GM19468 (cell line): Measurements from ENCODE around the gene TCF25.
"Not testable (repeated sequence)": the region's sequence is repeated elsewhere in the genome, so short reads cannot be mapped to it uniquely, and the experiment has no call there.

Experiments
- ATAC-seq: cut with Tn5 transposase; IDR thresholded peaks from one replicate; pipeline ENCODE4 v1.9.1; 2021; ENCODE audit warnings: mild to moderate bottlenecking, moderate library complexity, moderate number of reproducible peaks; ENCODE audit not compliant: unreplicated experiment; ENCODE audit errors: extremely low read depth

The TCF25 gene, protein sequence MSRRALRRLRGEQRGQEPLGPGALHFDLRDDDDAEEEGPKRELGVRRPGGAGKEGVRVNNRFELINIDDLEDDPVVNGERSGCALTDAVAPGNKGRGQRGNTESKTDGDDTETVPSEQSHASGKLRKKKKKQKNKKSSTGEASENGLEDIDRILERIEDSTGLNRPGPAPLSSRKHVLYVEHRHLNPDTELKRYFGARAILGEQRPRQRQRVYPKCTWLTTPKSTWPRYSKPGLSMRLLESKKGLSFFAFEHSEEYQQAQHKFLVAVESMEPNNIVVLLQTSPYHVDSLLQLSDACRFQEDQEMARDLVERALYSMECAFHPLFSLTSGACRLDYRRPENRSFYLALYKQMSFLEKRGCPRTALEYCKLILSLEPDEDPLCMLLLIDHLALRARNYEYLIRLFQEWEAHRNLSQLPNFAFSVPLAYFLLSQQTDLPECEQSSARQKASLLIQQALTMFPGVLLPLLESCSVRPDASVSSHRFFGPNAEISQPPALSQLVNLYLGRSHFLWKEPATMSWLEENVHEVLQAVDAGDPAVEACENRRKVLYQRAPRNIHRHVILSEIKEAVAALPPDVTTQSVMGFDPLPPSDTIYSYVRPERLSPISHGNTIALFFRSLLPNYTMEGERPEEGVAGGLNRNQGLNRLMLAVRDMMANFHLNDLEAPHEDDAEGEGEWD

DNA sequence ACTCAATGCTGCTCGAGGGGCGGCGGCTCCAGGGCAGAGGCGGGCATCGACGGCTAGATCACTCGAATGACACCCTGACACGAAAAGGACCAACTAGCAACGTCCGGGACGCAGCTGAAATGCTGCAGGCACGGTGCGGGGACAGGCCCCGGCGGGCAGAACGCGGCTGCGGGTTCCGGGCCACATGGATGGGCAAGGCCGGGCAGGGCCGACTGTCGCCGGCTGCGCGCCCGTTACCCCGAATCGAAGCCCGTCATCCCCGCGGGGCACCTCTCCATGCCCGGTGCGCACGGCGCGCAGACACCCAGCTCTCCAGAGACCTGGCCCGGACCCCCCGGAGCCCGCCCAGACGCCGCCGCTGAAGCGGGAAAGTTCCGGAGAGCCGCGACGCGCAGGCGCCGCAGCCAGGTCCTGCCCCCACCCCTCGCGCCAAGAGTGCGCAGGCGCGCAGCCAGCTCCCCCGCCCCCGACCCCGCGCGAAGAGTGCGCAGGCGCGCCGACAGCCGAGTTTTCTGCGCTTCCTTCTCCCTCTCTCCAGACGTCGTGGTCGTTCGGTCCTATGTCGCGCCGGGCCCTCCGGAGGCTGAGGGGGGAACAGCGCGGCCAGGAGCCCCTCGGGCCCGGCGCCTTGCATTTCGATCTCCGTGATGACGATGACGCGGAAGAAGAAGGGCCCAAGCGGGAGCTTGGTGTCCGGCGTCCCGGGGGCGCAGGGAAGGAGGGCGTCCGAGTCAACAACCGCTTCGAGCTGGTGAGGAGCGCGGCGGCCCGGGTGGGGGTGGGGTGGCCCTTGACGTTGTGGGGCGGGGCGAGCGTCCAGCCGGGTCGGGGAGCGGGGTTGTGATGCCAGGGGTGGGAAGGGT is at the start of gene TCF25:
Gene TCF25 (plus strand): TSS at position 484 of the 863 bp plus-strand sequence. CDS start 76 bp downstream, at position 560.
- no peak for ATAC-seq

DNA sequence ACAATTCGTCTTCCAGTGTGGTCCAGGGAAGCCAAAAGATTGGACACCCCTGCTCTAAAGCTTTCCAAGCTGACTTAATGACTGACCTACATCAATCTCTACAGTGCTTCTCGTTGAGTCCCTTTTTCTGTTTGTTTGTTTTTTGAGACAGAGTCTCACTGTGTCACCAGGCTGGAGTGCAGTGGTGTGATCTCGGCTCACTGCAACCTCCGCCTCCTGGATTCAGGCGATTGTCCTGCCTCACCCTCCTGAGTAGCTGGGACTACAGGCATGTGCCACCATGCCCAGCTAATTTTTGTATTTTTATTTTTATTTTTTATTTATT is 49.6 kb upstream of the TCF25 start:
- not testable (repeated sequence) for ATAC-seq

DNA sequence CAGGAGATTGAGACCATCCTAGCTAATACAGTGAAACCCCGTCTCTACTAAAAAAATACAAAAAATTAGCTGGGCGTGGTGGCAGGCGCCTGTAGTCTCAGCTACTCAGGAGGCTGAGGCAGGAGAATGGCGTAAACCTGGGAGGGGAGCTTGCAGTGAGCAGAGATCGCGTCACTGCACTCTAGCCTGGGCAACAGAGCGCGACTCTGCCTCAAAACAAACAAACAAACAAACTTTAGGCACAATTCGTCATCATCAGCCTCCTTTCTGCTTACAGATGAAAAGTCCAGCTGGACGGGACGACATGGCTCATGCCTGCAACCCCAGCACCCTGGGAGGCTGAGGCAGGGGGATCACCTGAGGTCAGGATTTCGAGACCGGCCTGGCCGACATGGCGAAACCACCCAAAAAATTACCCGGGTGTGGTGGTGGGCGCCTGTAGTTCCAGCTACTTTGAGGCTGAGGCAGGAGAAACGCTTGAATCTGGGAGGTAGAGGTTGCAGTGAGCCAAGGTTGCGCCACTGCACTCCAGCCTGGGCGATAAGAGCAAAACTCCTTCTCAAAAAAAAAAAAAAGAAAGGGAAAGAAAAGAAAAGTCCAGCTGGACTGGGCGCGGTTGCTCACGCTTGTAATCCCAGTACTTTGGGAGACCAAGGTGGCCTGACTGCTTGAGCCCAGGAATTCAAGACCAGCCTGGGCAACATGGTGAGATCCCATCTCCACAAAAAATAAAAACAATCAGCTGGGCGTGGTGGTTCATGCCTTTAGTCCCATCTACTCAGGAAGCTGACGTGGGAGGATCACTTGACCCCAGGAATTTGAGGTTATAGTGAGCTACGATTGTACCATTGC is 46.6 kb upstream of the TCF25 start:
- no peak for ATAC-seq

DNA sequence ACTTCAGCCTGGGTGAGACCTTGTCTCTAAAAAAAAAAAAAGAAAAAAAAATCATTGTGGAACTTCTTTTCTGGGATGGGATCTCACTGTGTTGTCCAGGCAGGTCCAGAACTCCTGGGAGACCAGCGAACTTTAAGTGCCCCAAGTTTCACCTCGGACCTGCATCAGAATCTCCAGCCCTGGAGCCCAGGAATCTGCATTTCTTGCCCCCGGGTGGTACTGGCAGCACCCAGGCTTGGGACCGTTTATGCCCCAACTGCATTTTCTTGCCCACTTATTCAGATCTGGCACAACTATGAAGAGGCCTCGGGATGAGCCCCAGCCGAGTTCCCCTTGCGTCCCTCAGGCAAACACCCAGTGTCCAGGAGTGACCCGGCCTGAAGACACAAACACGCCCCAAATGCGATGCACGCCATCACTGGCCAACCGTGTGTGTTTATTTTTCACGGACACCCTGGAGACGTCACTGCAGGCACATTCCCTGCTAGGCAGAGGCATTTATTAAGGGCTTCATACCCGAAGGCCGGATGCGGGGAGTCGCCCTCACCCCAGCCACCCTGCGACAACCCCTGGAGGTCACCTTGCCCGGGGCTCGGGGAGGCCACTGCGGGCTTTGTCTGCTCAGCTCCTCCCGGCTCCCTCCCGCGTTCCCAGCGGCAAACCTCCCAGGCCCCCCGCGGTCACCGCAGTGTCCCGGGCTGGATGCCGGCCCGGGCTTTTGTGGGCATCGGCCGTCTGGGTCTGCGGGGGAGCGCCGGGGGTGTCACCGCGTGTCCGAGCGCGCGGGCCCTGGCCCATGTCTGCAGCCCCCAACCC is 45.8 kb upstream of the TCF25 start:
- no peak for ATAC-seq

DNA sequence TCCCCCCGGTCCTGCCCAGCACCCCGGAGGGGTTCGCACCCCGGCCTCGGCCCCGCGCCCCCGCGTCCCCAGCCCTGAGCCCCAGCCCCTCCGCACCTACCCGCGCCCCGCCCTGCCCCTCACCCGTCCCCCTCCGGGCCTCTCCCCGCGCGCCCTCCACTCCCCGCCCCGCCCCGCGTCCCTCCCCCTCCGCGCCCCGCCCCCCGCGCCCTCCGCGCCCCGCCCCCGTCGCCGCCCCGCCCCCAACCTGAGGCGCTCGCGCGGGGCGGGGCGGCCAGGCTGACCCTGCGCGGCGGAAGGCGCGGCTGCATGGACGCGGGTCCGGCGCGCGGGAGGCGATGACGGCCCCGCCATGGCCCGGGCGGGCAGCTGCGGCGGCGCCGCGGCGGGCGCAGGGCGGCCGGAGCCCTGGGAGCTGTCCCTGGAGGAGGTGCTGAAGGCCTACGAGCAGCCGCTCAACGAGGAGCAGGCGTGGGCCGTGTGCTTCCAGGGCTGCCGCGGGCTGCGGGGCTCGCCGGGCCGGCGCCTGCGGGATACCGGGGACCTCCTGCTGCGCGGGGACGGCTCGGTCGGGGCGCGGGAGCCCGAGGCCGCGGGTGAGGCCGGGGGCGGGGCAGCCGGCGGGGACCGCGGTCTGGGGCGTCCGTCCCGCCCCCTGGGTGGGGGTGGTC is 45.1 kb upstream of the TCF25 start, which contains the start of gene SPIRE2:
Gene SPIRE2 (plus strand): TSS at position 277 of the 671 bp plus-strand sequence. CDS start 76 bp downstream, at position 353.
- no peak for ATAC-seq

DNA sequence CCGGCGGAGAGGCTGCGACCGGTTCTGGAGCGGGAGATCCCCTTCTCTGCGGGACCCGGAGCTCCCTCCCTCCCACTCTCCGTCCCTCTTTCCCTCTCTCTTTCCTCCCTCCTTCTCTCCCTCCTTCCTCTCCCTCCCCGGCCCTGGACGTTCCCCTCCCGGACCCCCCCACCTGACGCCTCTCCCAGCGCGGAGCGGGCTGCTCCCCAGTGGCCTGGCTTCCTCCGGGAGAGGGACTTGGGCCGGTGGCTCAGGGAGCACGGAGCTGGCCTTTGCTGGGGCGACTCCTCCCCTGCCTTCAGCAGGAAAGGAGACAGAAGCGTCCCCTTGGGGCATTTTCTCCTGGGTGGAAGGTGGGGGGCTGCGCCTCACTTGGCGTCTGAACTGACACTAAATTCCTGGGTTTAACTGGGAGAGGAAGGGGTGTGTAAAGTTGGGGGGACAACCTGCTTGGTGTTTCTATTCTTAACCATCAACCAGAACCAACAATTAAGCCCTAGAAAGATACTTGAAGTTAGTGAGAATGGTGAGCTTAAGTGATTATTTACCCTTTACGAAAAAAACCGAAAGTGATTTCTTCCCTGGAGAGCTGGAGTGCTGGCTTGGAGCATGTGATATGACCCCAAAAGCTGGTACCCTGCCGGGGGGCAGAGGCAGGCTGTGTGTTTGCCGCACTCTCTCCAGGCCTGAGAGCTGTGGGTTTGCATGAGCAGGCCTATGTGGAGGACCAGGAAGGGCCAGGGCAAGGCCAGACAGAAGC is 44.3 kb upstream of the TCF25 start:
- ATAC-seq: no peak

DNA sequence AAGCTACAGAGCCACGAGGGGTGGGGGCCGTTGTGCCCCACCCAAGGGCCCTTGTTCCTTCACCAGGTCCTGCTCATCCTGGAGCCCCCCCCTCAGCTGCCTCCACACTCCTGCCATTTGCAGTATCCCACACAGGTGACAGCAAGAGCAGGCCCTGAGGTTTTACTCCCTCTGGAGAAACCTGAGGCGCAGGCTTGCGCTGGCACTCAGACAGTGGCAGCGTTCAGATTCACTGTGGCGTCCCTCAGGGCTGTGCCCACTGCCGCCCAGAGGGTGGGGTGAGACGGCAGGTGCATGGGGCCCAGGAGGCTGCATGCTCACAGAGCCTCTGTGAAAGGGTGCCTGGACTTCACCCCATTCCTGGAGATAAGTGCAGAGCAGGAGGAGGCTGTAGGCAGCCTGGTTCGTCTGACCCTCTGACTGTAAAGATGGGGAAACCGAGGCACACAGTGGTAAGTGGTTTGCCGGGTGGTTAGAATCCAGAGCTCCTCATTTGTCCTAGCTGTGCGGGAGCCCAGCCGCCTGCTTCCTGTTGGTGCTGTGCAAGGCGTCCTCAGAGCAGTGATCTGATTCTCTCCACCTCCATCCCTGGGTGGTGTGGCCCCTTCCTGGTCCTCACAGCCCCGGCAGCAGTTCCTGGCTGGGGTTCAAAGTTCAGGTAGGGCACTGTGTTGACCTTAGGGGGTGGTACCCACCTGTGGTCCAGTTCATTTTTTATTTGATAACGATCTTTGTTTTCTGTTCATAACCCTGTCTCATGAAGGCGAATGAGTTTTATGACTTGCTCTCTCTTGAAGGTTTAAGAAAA is 43.6 kb upstream of the TCF25 start:
- ATAC-seq: no peak

DNA sequence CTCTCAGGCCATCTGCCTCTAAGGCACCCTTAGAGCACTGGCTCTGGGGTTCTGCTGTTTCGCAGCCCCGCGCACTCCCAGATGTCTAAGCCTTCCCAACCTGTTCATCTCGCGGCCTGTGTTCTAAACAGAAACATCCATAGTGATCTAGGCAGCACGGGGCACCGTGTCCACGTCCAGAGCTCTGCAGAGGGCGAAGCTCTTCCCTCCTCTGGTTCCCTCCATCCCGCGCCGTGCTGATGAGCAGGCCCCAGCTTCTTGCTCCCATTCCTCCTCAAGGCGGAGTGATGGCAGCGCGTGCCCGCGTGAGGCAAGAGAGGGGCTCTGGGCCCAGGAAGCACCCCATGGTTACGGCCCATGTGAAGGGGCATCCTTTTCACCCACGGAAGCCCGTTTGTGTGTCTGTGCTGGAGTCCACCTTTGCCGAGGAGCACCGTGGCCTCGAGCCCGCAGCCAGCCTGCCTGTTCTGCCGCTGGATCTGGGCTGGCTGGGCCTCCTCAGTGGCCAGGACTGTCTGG is 41.5 kb upstream of the TCF25 start:
- no peak for ATAC-seq

DNA sequence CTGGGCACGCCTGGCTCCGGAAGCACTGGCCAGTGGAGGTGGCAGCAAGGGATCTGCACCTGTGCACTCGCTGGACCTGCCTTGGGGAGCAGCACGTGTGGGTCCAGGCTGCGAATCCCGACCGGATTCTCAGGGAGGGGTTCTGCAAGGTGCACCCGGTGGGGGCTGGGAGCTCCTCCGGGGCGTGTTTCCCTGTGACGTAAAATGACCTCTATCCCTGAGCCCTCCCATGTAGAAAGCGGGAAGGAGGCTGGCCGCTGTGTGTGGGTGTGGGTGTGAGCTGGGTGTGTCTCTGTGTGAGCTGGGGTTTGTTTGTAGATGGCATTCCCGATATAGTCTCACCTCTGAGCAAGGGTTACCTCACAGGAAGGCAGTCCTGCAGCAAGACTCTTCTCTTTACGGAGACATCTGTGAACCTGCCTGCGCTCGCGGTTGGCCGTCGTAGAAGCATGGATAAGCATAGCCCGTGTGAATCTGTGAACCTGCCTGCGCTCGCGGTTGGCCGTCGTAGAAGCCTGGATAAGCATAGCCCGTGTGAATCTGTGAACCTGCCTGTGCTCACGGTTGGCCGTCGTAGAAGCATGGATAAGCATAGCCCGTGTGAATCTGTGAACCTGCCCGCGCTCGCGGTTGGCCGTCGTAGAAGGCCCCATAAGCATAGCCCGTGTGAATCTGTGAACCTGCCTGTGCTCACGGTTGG is 39.6 kb upstream of the TCF25 start:
- ATAC-seq: not testable (repeated sequence)

DNA sequence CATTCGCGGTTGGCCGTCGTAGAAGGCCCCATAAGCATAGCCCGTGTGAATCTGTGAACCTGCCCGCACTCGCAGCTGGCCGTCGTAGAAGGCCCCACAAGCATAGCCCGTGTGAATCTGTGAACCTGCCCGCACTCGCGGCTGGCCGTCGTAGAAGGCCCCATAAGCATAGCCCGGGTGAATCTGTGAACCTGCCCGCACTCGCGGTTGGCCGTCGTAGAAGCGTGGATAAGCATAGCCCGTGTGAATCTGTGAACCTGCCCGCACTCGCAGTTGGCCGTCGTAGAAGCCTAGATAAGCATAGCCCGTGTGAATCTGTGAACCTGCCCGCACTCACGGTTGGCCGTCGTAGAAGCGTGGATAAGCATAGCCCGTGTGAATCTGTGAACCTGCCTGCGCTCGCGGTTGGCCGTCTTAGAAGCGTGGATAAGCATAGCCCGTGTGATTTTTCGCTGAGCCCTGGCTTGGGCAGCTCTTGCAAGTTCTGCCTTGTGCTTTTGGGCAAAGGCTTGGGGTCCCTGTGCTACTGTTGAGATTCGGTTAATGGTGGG is 38.5 kb upstream of the TCF25 start:
- ATAC-seq: not testable (repeated sequence)

DNA sequence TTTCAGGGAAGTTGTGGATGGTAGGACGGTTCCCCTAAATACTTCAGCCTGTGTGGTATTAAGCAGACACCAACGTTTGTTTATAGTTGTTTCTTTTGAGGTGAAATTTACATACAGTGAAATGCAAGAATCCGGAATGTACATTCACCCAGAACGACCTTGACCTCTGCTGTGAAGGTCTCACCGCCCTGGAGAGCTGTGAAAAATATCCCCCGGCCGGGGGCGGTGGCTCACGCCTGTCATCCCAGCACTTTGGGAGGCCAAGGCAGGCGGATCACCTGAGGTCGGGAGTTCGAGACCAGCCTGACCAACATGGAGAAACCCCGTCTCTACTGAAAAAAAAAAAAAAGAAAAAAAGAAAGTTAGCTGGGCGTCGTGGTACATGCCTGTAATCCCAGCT is 36.9 kb upstream of the TCF25 start:
- not testable (repeated sequence) for ATAC-seq

DNA sequence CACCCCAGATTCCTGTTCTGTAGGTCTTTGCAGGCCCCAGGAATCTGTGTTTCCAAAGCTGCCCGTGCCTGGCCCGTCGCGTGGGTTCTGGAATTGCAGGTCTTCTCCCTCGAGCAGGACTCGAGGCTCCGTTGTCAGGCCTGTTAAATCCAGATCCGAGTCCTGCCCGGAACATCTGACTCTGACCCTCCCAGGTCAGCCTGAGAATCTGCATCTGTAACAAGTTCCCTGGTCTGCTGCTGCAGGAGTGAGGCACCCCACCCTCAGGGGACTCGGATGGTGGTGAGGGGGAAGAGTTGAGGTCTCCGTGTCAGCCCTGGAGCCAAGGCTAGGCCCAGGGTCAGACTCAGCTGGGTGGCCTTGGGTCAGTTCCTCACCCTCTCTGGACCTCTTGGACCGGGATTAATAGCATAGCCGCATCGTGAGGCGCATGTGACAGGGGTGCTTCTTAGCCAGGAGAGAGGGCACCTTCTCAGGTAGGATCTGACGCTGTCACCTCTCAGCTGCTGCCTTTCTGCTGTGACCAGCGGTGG is 36.3 kb upstream of the TCF25 start:
- ATAC-seq: no peak

DNA sequence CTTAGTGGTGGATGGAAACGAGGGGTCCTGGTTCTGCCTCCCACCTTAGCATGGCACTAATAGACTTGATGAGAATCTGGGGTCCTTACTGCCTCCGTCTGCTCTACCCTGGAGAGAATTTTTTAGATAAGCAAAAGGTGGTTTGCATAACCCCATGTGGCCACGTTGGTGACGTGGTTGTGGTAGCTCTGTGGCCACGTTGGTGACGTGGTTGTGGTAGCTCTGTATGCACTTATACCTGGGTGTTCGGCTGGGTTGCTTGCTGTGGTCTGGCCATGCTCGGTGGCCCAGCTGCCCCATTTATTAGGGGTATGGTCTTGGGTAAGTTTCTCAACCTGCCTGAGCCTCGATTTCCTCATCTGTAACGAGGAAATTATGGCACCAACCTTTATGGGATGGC is 32.1 kb upstream of the TCF25 start:
- no peak for ATAC-seq

DNA sequence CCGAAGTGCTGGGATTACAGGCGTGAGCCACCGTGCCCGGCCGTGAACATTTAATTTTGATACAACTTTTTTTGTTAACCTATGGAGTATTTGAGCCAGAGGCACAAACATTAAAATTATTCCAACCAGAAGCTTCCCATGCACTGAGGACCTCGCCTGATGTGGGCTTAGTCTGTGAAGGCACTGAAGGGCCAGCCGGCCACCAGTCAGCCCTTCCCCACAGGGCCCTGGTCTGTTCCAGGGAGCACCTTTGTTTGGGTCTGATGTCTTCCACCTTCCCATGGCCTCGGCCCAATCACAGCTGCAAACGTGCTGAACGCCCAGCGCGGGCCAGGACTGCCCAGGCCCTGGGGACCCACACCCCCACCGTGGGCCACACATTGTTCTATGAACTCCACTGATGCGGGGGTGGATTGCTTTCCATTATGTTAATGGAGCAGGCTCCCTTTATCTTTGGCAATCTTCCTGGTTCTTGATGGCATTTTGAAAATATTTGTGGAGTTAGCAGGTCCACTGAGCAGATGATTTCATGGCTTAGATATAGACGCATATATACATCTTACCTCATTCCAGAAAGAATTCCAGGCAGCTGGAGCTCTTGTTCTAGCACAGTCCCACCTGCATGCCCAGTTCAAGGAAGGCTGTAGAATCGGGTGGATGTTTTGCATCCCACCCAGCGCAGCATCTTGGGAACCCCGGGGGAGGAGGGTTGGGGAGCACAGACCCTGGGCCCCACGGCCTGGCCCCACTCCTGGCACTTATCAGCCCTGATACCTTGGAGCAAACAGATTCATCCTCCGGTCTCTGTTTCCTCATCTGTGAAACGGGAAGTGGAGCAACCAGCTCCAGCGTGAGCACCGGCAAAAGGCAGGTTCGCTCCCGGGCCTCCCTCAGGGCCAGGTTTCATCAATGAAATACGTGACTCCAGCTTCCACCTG is 30.7 kb upstream of the TCF25 start:
- ATAC-seq: no peak
